ENCODE measurements around the gene HNF4A.
"Not testable (repeated sequence)": the region's sequence is repeated elsewhere in the genome, so short reads cannot be mapped to it uniquely, and the experiment has no call there.

The HNF4A gene

GRCh38 chr20:44447827-44448419, 92.4 kb downstream of the HNF4A start:
- DNase-seq: no peak

GRCh38 chr20:44448753-44449546, 93.5 kb downstream of the HNF4A start:
- DNase-seq: no peak

GRCh38 chr20:44449864-44450263, 94.4 kb downstream of the HNF4A start:
- DNase-seq: no peak

GRCh38 chr20:44450281-44450889, 94.9 kb downstream of the HNF4A start:
- no peak for DNase-seq

GRCh38 chr20:44450903-44451450, 95.5 kb downstream of the HNF4A start:
- no peak for DNase-seq

- no peak for DNase-seq
Observed at GRCh38 chr20:44454306-44454963, 98.9 kb downstream of the HNF4A start.

GRCh38 chr20:44455126-44455525, 99.6 kb downstream of the HNF4A start:
- DNase-seq: no peak

GRCh38 chr20:44456611-44457010, 101.1 kb downstream of the HNF4A start:
- DNase-seq: no peak

- DNase-seq: no peak
Observed at GRCh38 chr20:44457016-44457415, 101.5 kb downstream of the HNF4A start.

- DNase-seq: no peak
Observed at GRCh38 chr20:44459271-44459670, 103.8 kb downstream of the HNF4A start.

GRCh38 chr20:44460795-44461141, 105.3 kb downstream of the HNF4A start:
- no peak for DNase-seq

GRCh38 chr20:44461142-44461802, 105.8 kb downstream of the HNF4A start:
- no peak for DNase-seq

GRCh38 chr20:44461803-44462174, 106.3 kb downstream of the HNF4A start:
- no peak for DNase-seq

- no peak for DNase-seq
Observed at GRCh38 chr20:44463466-44463865, 108.0 kb downstream of the HNF4A start.

GRCh38 chr20:44464514-44464913, 109.0 kb downstream of the HNF4A start:
- no peak for DNase-seq

GRCh38 chr20:44465001-44465560, 109.6 kb downstream of the HNF4A start:
- no peak for DNase-seq

GRCh38 chr20:44467289-44467883, 111.9 kb downstream of the HNF4A start:
- no peak for DNase-seq

GRCh38 chr20:44468044-44468782, 112.7 kb downstream of the HNF4A start:
- DNase-seq: no peak

- no peak for DNase-seq
Observed at GRCh38 chr20:44470327-44470726, 114.8 kb downstream of the HNF4A start.

GRCh38 chr20:44471481-44471882, 116.0 kb downstream of the HNF4A start:
- no peak for DNase-seq

GRCh38 chr20:44472283-44472682, 116.8 kb downstream of the HNF4A start:
- not testable (repeated sequence) for DNase-seq

GRCh38 chr20:44475372-44475693, 119.8 kb downstream of the HNF4A start:
- no peak for DNase-seq
